HCT116 (cell line): ENCODE data around the gene FASN. TPM values are rescaled to one million over a fixed set of nuclear protein-coding genes. Genes with fewer than 3 reads are reported as not detected.

Source experiments
- ATAC-seq: fragments of 200-7000 bp; cut with Tn5 transposase; 2 replicates; pipeline ENCODE4 v1.9.1; 2020; ENCODE audit warnings: mild to moderate bottlenecking, moderate library complexity
- BruUV-seq: library from RNA; stranded (reverse); fragments of 400-500 nt; replicated peaks from 2 replicates; lab custom pipeline; 2021; lab: Mats Ljungman, UMichigan
- CTCF ChIA-PET: fragments of 300-600 bp; sonication (Branson Sonifier 250); formaldehyde crosslinking; loops from one replicate; lab custom pipeline; 2021; ENCODE audit warnings: antibody characterized with exemption; lab: Charles Lee
- POLR2A ChIA-PET: fragments of 300-600, 350-600 bp; sonication (Branson Sonifier 250); formaldehyde crosslinking; loops from one replicate; lab custom pipeline; 2021; ENCODE audit warnings: antibody characterized with exemption; lab: Charles Lee
- RAD21 ChIA-PET, 2 experiments: fragments of 300-600 bp; sonication (Branson Sonifier 250); formaldehyde crosslinking; loops; one replicate each; lab custom pipeline; 2023; ENCODE audit warnings: low total read pairs in 2 of 2; ENCODE audit not compliant: uncharacterized antibody in 2 of 2, unreplicated experiment in 2 of 2, low non-redundant PET in 1 of 2; lab: Charles Lee
- DNase-seq: peaks from one replicate; pipeline ENCODE4 v3.0.0-alpha.2; 2010; ENCODE audit warnings: low read depth, low spot score
- H2AFZ ChIP-seq: fragments of 200-600 bp; shearing (Covaris generic), sonication (generic); 2 replicates; pipeline ENCODE4 v1.6.1; 2017; ENCODE audit warnings: low read depth, mixed run types, mixed read lengths, antibody characterized with exemption, low read length; ENCODE audit not compliant: poor library complexity, severe bottlenecking
- H3K27ac ChIP-seq: 2 replicates; pipeline ENCODE4 v1.5.1; 2012; ENCODE audit warnings: low read depth, low read length
- H3K27me3 ChIP-seq: fragments of 200-600 bp; sonication (generic); 2 replicates; pipeline ENCODE4 v1.6.1; 2016; ENCODE audit warnings: mixed run types, low read length, mixed read lengths; ENCODE audit not compliant: insufficient read depth
- H3K36me3 ChIP-seq, 2 experiments: fragments of 200-500 bp in 1 of 2; fragments of 200-600 bp in 1 of 2; sonication (Bioruptor generic) in 1 of 2; sonication (generic) in 1 of 2; 2 replicates each; pipeline versions ENCODE4 v1.5.1 to v1.6.1; 2014 to 2016; ENCODE audit warnings: low read length in 2 of 2, inconsistent platforms in 1 of 2, mixed read lengths in 1 of 2, mixed run types in 1 of 2; ENCODE audit not compliant: insufficient read depth in 2 of 2, control insufficient read depth in 1 of 2
- H3K4me1 ChIP-seq, 2 experiments: fragments of 200-600 bp in 1 of 2; sonication (generic) in 1 of 2; 2 replicates each; pipeline versions ENCODE4 v1.5.1 to v1.6.1; 2012 to 2017; ENCODE audit warnings: low read length in 2 of 2, inconsistent platforms in 1 of 2, mild to moderate bottlenecking in 1 of 2, mixed read lengths in 1 of 2, mixed run types in 1 of 2, moderate library complexity in 1 of 2; ENCODE audit not compliant: insufficient read depth in 2 of 2, control insufficient read depth in 1 of 2
- H3K4me2 ChIP-seq: fragments of 200-600 bp; sonication (generic); 2 replicates; pipeline ENCODE4 v1.6.1; 2017; ENCODE audit warnings: mixed run types, low read length, mixed read lengths
- H3K4me3 ChIP-seq, 2 experiments: fragments of 200-600 bp in 1 of 2; sonication (generic) in 1 of 2; replicated peaks in 1 of 2; 2 replicates each; pipeline ENCODE4 v1.5.1; 2011 to 2016; ENCODE audit warnings: low read length in 2 of 2, control low read depth in 1 of 2, low read depth in 1 of 2, mild to moderate bottlenecking in 1 of 2, mixed read lengths in 1 of 2, mixed run types in 1 of 2
- H3K79me2 ChIP-seq: fragments of 200-600 bp; sonication (generic); 2 replicates; pipeline ENCODE4 v1.6.1; 2017; ENCODE audit warnings: mild to moderate bottlenecking, mixed run types, low read length, moderate library complexity, mixed read lengths; ENCODE audit not compliant: insufficient read depth
- H3K9ac ChIP-seq: fragments of 200-600 bp; sonication (generic); 2 replicates; pipeline ENCODE4 v1.6.1; 2016; ENCODE audit warnings: low read length, mixed read lengths
- H3K9me2 ChIP-seq: fragments of 200-600 bp; sonication (generic), shearing (Covaris generic); 2 replicates; pipeline ENCODE4 v1.6.1; 2017; ENCODE audit warnings: mixed run types, mild to moderate bottlenecking, moderate library complexity; ENCODE audit not compliant: insufficient read depth
- H3K9me3 ChIP-seq, 2 experiments: fragments of 200-500 bp in 1 of 2; fragments of 200-600 bp in 1 of 2; sonication (Bioruptor generic) in 1 of 2; sonication (generic) in 1 of 2; 2 replicates each; pipeline ENCODE4 v1.6.1; 2014 to 2017; ENCODE audit warnings: low read length in 2 of 2, mixed read lengths in 2 of 2, inconsistent platforms in 1 of 2, low read depth in 1 of 2, mild to moderate bottlenecking in 1 of 2, mixed run types in 1 of 2, moderate library complexity in 1 of 2; ENCODE audit not compliant: control insufficient read depth in 1 of 2, insufficient read depth in 1 of 2
- H4K20me1 ChIP-seq: fragments of 200-600 bp; sonication (generic), shearing (Covaris generic); 2 replicates; pipeline ENCODE4 v1.6.1; 2017; ENCODE audit warnings: mixed run types, mild to moderate bottlenecking, moderate library complexity; ENCODE audit not compliant: insufficient read depth
- ATF3 ChIP-seq: IDR thresholded peaks from 2 replicates; pipeline ENCODE4 v1.6.1; 2012
- CBX3 ChIP-seq: IDR thresholded peaks from 2 replicates; pipeline ENCODE4 v1.6.1; 2012; ENCODE audit warnings: low read depth
- CTCF ChIP-seq, 3 experiments: fragments of 200-600 bp in 1 of 3; sonication (generic) in 1 of 3; IDR thresholded peaks in 2 of 3; conservative IDR thresholded peaks in 1 of 3; 2 replicates each; pipeline ENCODE4 v1.5.1; 2012 to 2017; ENCODE audit warnings: low read depth in 2 of 3, low read length in 2 of 3, antibody characterized with exemption in 1 of 3, borderline replicate concordance in 1 of 3, control low read depth in 1 of 3, mild to moderate bottlenecking in 1 of 3, mixed read lengths in 1 of 3, mixed run types in 1 of 3, moderate library complexity in 1 of 3; ENCODE audit not compliant: insufficient read depth in 1 of 3
- EGR1 ChIP-seq: IDR thresholded peaks from 2 replicates; pipeline ENCODE4 v1.6.1; 2012; ENCODE audit warnings: low read depth
- ELF1 ChIP-seq: IDR thresholded peaks from 2 replicates; pipeline ENCODE4 v1.6.1; 2012; ENCODE audit warnings: low read depth, borderline replicate concordance
- EZH2phosphoT487 ChIP-seq: fragments of 200-600 bp; IDR thresholded peaks from 2 replicates; pipeline ENCODE4 v1.6.1; 2018; ENCODE audit warnings: antibody characterized with exemption, borderline replicate concordance
- FOSL1 ChIP-seq: IDR thresholded peaks from 2 replicates; pipeline ENCODE4 v1.6.1; 2012; ENCODE audit warnings: low read depth
- JUND ChIP-seq: IDR thresholded peaks from 2 replicates; pipeline ENCODE4 v1.6.1; 2012
- MAX ChIP-seq: IDR thresholded peaks from 2 replicates; pipeline ENCODE4 v1.6.1; 2012
- POLR2A ChIP-seq: IDR thresholded peaks from 2 replicates; pipeline ENCODE4 v1.7.0; 2011; ENCODE audit warnings: borderline replicate concordance; ENCODE audit not compliant: insufficient read depth, insufficient read length; ENCODE audit errors: extremely low read depth
- REST ChIP-seq: IDR thresholded peaks from 2 replicates; pipeline ENCODE4 v1.6.1; 2012; ENCODE audit warnings: low read depth
- SIN3A ChIP-seq: IDR thresholded peaks from 2 replicates; pipeline ENCODE4 v1.6.1; 2012; ENCODE audit warnings: low read depth
- SRF ChIP-seq: IDR thresholded peaks from 2 replicates; pipeline ENCODE4 v1.6.1; 2012; ENCODE audit warnings: low read depth
- TCF7L2 ChIP-seq: IDR thresholded peaks from 2 replicates; pipeline ENCODE4 v1.7.0; 2011; ENCODE audit warnings: borderline replicate concordance, inconsistent platforms; ENCODE audit not compliant: insufficient read depth, insufficient read length; ENCODE audit errors: extremely low read depth
- YY1 ChIP-seq: IDR thresholded peaks from 2 replicates; pipeline ENCODE4 v1.6.1; 2011; ENCODE audit warnings: low read length, low read depth, moderate library complexity, mild to moderate bottlenecking; ENCODE audit not compliant: insufficient replicate concordance; ENCODE audit errors: extremely low read depth
- ZBTB33 ChIP-seq: IDR thresholded peaks from 2 replicates; pipeline ENCODE4 v1.6.1; 2011; ENCODE audit warnings: mild to moderate bottlenecking, low read length, moderate library complexity; ENCODE audit not compliant: insufficient replicate concordance; ENCODE audit errors: extremely low read depth
- ZNF274 ChIP-seq: fragments of 200-500 bp; sonication (Bioruptor generic); IDR thresholded peaks from 2 replicates; pipeline ENCODE4 v1.6.1; 2014; ENCODE audit warnings: mild to moderate bottlenecking, low read depth, low read length, inconsistent platforms
- intact Hi-C: fragments of 100-400 bp; cut with micrococcal nuclease; formaldehyde crosslinking; loops from 2 replicates; pipeline ENCODE4 v1.10.0; 2022
- total RNA-seq: library from RNA; stranded (reverse); gene quantifications from one replicate; pipeline ENCODE4 v1.2.1, GENCODE V29; 2021; ENCODE audit not compliant: unreplicated experiment

Gene FASN
- total RNA-seq, 1 experiment from 2014 or later, result 754 TPM

- no TSS peak for BruUV-seq
- Histone ChIP-seq H3K9me3 (no peaks in the 10 kb centered on the region), H3K36me3 (peaks cover 0 to 12% of the 10 kb centered on the region in 2 experiments; a peak in 1 of 4 replicates), H3K27ac (peak overlapping the region; percentile 92; the same call in 1 of the 2 replicates), H3K4me2 (peak overlapping the region; percentile 98; the same call in 1 of the 2 replicates), H3K79me2 (peaks cover 28% of the 10 kb centered on the region; the same call in 1 of the 2 replicates), H3K4me1 (peaks cover 20 to 67% of the 10 kb centered on the region in 2 experiments), H3K9ac (peak overlapping the region; percentile 93; the same call in 1 of the 2 replicates), H3K9me2 (no peaks in the 10 kb centered on the region), H3K27me3 (no peaks in the 10 kb centered on the region), H2AFZ (no peak overlapping the region), H4K20me1 (no peaks in the 10 kb centered on the region), H3K4me3 (no peak overlapping the region; a peak in 1 of 4 replicates)
- intact Hi-C loops, result loop anchor here (5.0 to 10.0 kb wide), 4 partner anchors 261 to 381 kb away; partner anchors contain the start of genes HEXD and OGFOD3
- POLR2A ChIA-PET, result no interaction called here
- TF ChIP-seq REST, result no peak
- no peak for TF ChIP-seq JUND
- no peak for TF ChIP-seq FOSL1
- no peak for TF ChIP-seq SRF
- TF ChIP-seq ZBTB33, result no peak
- no peak for TF ChIP-seq YY1
- no peak for TF ChIP-seq ELF1
- TF ChIP-seq CBX3, result no peak
- no peak for TF ChIP-seq EZH2phosphoT487
- TF ChIP-seq TCF7L2, result no peak
- TF ChIP-seq MAX, result no peak
- TF ChIP-seq ZNF274, result no peak
- no peak for TF ChIP-seq CTCF (IDR thresholded peaks at IDR 0.05 in 2 of 3, conservative IDR thresholded peaks at IDR 0.05 in 1 of 3; ENCODE audit: borderline replicate concordance in 1 of 3, insufficient read depth in 1 of 3, low read depth in 2 of 3, low read length in 2 of 3)
- TF ChIP-seq EGR1, result no peak
- no peak for TF ChIP-seq SIN3A
- TF ChIP-seq ATF3, result no peak
- TF ChIP-seq POLR2A, result no peak
- DNase-seq (no peak), ATAC-seq (no peak)
- RAD21 ChIA-PET, result no interaction called here
- CTCF ChIA-PET, result interaction anchor here (4.8 kb wide), 1 partner anchor 12 kb away, joined by 57 read pairs; the partner anchor contains the start of genes CENPX and LRRC45
Observed at GRCh38 chr17:82033359-82034085, 64.5 kb downstream of the FASN start.
